Peyer's patch (tissue), 4 donors: ENCODE data around the gene MAN2A1. TPM values are rescaled to one million over a fixed set of nuclear protein-coding genes. Genes with fewer than 3 reads are reported as not detected.

Experiments
- DNase-seq, 3 donors: peaks; one replicate each; pipeline ENCODE4 v3.0.0-alpha.2; 2017 to 2019
- H3K27ac ChIP-seq, 4 donors: fragments of 200-600 bp; sonication (generic); one replicate each; pipeline ENCODE4 v1.5.1; 2016 to 2019
- H3K27me3 ChIP-seq, 2 donors: fragments of 200-600 bp; sonication (generic); one replicate each; pipeline ENCODE4 v1.5.1; 2019
- H3K36me3 ChIP-seq, 3 donors: fragments of 200-600 bp; sonication (generic); one replicate each; pipeline ENCODE4 v1.5.1; 2016 to 2019
- H3K4me1 ChIP-seq, 4 donors: fragments of 200-600 bp; sonication (generic); one replicate each; pipeline ENCODE4 v1.5.1; 2016 to 2019
- H3K4me3 ChIP-seq, 4 donors: fragments of 200-600 bp; sonication (generic); 1 replicate in 3 of 4; 2 replicates in 1 of 4; pipeline ENCODE4 v1.5.1; 2016 to 2019; ENCODE audit warnings: mild to moderate bottlenecking in 1 of 4
- H3K9me3 ChIP-seq, 4 donors: fragments of 200-600 bp; sonication (generic); one replicate each; pipeline ENCODE4 v1.5.1; 2016 to 2019; ENCODE audit warnings: mild to moderate bottlenecking in 1 of 4
- POLR2A ChIP-seq, 2 donors: fragments of 450-650 bp; IDR thresholded peaks; one replicate each; pipeline ENCODE4 v1.5.1; 2017; ENCODE audit warnings: antibody characterized with exemption in 2 of 2, mild to moderate bottlenecking in 2 of 2, moderate library complexity in 2 of 2
- total RNA-seq, 4 donors: library from RNA; depleted of rRNA; stranded (reverse); fragments of >200 nt; gene quantifications; one replicate each; pipeline ENCODE4 v1.1.0, GENCODE V29; 2016
- TF ChIP-seq, protein P1 (sequence below), 6 experiments: fragments of 450-650 bp in 4 of 6; fragments of 200-600 bp in 2 of 6; sonication (generic) in 1 of 6; IDR thresholded peaks; one replicate each; pipeline ENCODE4 v1.5.1; 2017 to 2019; ENCODE audit warnings: antibody characterized with exemption in 6 of 6, mild to moderate bottlenecking in 3 of 6, moderate library complexity in 1 of 6

The MAN2A1 gene
- total RNA-seq, 4 donors from 2014 or later, result 52.8 to 112 (median 95.3) TPM

DNA sequence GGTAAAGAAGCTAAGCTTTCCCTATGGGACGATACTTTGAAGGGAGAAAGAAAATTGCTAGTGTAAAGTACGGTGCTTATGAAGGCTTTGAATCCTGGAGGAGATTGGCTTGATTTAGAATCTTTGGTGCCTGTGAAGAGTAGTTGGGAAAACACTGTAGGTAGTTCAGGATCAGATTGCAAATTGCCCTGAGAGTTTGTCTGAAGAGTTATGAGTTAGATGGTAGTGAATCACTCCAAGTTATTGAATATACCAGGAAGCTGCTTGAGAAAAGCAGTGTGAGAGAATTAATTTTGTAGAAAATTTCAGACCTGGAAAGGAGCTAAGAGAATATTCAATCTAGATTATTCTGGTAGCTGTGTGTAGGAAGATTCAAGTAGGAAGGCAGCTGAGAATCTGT, 11.5 kb downstream of the MAN2A1 start:
- Histone ChIP-seq H3K27ac (no peak overlapping the region), H3K4me1 (peaks cover 0 to 30% (median 0%) of the 10 kb centered on the region in 4 donors), H3K9me3 (no peaks in the 10 kb centered on the region), H3K27me3 (no peaks in the 10 kb centered on the region), H3K4me3 (no peak overlapping the region), H3K36me3 (no peaks in the 10 kb centered on the region)
- TF ChIP-seq, protein P1, sequence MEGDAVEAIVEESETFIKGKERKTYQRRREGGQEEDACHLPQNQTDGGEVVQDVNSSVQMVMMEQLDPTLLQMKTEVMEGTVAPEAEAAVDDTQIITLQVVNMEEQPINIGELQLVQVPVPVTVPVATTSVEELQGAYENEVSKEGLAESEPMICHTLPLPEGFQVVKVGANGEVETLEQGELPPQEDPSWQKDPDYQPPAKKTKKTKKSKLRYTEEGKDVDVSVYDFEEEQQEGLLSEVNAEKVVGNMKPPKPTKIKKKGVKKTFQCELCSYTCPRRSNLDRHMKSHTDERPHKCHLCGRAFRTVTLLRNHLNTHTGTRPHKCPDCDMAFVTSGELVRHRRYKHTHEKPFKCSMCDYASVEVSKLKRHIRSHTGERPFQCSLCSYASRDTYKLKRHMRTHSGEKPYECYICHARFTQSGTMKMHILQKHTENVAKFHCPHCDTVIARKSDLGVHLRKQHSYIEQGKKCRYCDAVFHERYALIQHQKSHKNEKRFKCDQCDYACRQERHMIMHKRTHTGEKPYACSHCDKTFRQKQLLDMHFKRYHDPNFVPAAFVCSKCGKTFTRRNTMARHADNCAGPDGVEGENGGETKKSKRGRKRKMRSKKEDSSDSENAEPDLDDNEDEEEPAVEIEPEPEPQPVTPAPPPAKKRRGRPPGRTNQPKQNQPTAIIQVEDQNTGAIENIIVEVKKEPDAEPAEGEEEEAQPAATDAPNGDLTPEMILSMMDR (IDR thresholded peaks at IDR 0.05), result no peak
- TF ChIP-seq POLR2A (IDR thresholded peaks at IDR 0.05), result no peak
- no peak for DNase-seq

DNA sequence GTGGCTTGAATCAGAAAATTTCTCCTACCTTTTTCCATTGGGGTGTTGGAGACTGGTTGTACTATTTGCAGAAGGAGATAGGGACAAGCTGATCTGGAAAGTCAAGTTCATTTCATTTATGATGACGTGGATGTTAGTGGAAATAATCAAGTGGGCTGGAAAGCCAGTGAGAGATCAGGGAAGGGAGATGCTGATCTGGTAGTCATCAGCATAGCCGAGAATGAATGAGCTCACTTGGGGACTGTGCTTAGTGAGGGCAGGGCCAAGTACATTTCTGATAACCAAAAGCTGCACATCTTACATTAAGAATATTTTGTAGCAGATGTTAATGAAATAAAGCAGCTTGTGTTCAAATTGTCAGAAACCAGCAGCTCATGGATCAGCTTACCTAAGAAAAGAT, 12.1 kb downstream of the MAN2A1 start:
- no peak overlapping the region for H3K4me3 ChIP-seq
- no peaks in the 10 kb centered on the region for H3K27me3 ChIP-seq
- H3K36me3 ChIP-seq, result no peaks in the 10 kb centered on the region
- no peak overlapping the region for H3K27ac ChIP-seq
- no peak for DNase-seq
- TF ChIP-seq, protein P1 (IDR thresholded peaks at IDR 0.05), result no peak
- no peak for TF ChIP-seq POLR2A (IDR thresholded peaks at IDR 0.05)
- H3K9me3 ChIP-seq, result no peaks in the 10 kb centered on the region
- peaks cover 0 to 33% (median 0%) of the 10 kb centered on the region in 4 donors for H3K4me1 ChIP-seq

DNA sequence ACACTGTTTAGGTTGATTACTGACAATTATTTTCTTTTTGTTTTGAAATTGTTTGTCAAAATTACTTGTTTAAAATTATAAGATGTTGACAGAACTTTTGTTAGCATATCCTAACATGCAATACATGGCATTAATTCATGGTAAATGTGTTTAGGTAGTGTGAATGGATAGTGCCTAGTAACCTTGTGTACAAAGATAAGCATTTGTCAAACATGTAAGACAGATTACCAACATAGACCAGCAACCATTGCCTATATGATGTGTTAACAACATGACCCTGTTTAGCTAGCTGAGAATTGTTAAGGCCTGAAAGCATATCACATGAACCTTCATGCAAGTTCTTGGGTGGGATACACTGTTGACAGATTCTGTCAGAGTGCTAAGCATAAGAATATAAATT, 13.4 kb downstream of the MAN2A1 start:
- H3K27me3 ChIP-seq, result no peaks in the 10 kb centered on the region
- no peaks in the 10 kb centered on the region for H3K36me3 ChIP-seq
- H3K9me3 ChIP-seq, result no peaks in the 10 kb centered on the region
- TF ChIP-seq, protein P1 (IDR thresholded peaks at IDR 0.05), result no peak
- no peak for TF ChIP-seq POLR2A (IDR thresholded peaks at IDR 0.05)
- no peak overlapping the region for H3K4me3 ChIP-seq
- DNase-seq, result no peak
- H3K4me1 ChIP-seq, result peaks cover 0 to 32% (median 0%) of the 10 kb centered on the region in 4 donors
- no peak overlapping the region for H3K27ac ChIP-seq

DNA sequence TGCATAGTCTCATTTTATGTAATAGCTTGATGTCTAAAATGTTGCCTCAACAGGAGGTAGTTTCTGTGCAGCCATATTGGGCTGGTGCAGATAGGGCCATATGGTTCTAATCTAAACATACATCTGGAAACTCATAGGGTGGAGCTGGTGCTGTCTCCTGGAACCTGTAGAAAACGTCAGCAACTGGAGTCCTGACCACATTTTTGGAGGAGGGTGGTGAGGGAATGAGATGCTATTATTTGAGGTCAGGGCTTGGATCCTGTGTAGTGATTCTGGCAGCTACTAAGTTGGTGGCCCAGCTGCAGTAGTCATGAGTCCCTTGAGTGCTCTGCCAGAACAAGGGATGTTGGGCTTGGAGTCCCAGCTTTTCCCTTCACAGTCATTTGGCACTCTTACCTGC, 14.1 kb downstream of the MAN2A1 start:
- Histone ChIP-seq H3K9me3 (no peaks in the 10 kb centered on the region), H3K4me3 (no peak overlapping the region), H3K4me1 (peaks cover 0 to 37% (median 0%) of the 10 kb centered on the region in 4 donors), H3K36me3 (no peaks in the 10 kb centered on the region), H3K27ac (no peak overlapping the region), H3K27me3 (no peaks in the 10 kb centered on the region)
- TF ChIP-seq, protein P1 (IDR thresholded peaks at IDR 0.05), result no peak
- TF ChIP-seq POLR2A (IDR thresholded peaks at IDR 0.05), result no peak
- DNase-seq, result no peak

DNA sequence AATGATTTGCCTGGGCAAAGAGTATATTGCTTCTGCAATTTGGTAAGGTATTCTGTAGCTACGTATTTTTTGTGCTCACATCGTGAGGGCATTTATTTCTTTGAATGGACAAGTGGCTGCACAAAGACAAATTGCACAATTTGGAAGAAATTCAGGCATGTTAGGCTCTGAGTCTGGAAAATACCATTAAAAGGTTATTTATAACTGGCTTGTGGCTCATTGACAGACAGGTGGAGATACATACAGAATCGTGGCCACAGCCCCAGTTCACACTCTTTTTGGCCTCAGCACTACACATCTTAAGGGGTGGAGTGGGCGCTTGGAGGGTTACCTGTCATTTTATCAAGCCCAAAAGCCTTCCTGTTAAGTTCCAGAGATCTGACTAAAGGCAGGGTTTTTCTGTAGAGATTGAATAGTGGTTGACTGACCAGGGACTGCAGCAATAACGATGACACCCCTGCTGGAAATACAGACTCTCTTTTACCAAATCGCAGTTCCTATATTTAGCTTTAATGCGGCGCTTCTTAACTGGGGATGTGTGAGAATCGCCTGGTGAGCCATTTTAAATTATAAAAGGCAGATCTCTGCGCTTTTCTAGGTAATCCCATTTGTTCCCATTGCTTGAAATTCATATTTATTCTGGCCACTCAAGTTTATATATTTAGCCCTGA, 14.7 kb downstream of the MAN2A1 start:
- Histone ChIP-seq H3K27ac (no peak overlapping the region), H3K27me3 (no peaks in the 10 kb centered on the region), H3K9me3 (no peaks in the 10 kb centered on the region), H3K4me1 (peaks cover 0 to 41% (median 0%) of the 10 kb centered on the region in 4 donors), H3K36me3 (no peaks in the 10 kb centered on the region), H3K4me3 (no peak overlapping the region)
- DNase-seq, result no peak
- TF ChIP-seq, protein P1 (IDR thresholded peaks at IDR 0.05), result no peak
- no peak for TF ChIP-seq POLR2A (IDR thresholded peaks at IDR 0.05)
